Suppressor macrophage treated with lipopolysaccharide for 4 hours (primary cell): ENCODE measurements around the gene MGAT3.

ENCODE experiments used
- DNase-seq: peaks from one replicate; pipeline ENCODE4 v3.0.0-alpha.2; 2020

MGAT3 gene

GRCh38 chr22:39534591-39535356, 78.0 kb downstream of the MGAT3 start:
- DNase-seq, result peak; percentile 83

DNA sequence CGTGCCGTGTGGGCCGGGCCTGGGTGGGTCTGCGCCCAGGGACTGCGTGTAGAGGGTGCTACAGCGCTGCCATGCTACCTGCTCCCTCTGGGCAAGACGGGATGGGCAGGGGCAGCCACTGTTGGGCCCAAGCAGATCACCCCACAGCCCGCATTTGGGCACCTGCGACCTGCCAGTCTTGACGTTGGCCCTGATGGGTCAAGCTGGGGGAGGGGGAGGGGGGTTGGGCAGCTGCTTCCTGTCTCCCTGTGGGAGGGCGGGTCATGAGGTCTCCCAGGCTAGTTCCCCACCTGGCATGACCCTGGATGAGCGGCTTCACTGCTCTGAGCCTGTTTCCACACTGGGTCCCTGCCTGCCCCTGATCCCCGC, 78.5 kb downstream of the MGAT3 start:
- DNase-seq, result no peak

GRCh38 chr22:39535831-39536449, 79.1 kb downstream of the MGAT3 start:
- no peak for DNase-seq

GRCh38 chr22:39536711-39537110, 79.9 kb downstream of the MGAT3 start:
- no peak for DNase-seq

- DNase-seq, result no peak
Measured at GRCh38 chr22:39537975-39538374, 81.2 kb downstream of the MGAT3 start.
